ENCODE measurements around the gene TMIGD1.

Gene TMIGD1

DNA sequence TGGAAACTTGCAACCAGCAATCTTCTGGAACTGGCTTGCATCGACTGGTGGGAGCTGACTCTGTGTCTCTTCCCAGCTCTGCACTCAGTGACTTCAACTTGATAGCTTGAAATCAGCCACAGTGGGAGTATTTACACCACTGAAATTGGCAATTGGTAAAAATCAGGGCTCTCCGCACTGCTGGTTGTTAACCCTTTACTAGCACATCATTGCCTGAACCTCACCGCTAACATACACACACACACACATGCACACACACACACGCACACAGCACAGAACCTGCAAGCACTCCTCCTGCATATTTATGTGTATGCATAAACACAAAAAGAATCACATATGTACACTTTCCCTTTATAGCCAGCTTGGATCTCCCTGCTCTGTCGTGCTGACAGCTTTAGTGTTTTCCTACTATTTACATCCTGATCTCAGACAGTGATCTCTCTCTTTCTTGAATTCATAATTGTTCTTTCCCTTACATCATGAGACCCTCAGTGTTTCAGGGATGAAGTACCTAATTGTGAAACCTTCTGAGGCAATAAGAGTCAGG is 7.9 kb upstream of the TMIGD1 start:
- DNase-seq (ENCODE audit: low read depth) = no peak
- no peak overlapping the region for H3K4me3 ChIP-seq (ENCODE audit: low read length)
- TF ChIP-seq, protein P1, sequence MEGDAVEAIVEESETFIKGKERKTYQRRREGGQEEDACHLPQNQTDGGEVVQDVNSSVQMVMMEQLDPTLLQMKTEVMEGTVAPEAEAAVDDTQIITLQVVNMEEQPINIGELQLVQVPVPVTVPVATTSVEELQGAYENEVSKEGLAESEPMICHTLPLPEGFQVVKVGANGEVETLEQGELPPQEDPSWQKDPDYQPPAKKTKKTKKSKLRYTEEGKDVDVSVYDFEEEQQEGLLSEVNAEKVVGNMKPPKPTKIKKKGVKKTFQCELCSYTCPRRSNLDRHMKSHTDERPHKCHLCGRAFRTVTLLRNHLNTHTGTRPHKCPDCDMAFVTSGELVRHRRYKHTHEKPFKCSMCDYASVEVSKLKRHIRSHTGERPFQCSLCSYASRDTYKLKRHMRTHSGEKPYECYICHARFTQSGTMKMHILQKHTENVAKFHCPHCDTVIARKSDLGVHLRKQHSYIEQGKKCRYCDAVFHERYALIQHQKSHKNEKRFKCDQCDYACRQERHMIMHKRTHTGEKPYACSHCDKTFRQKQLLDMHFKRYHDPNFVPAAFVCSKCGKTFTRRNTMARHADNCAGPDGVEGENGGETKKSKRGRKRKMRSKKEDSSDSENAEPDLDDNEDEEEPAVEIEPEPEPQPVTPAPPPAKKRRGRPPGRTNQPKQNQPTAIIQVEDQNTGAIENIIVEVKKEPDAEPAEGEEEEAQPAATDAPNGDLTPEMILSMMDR (conservative IDR thresholded peaks at IDR 0.05; ENCODE audit: low read depth, low read length) = no peak

DNA sequence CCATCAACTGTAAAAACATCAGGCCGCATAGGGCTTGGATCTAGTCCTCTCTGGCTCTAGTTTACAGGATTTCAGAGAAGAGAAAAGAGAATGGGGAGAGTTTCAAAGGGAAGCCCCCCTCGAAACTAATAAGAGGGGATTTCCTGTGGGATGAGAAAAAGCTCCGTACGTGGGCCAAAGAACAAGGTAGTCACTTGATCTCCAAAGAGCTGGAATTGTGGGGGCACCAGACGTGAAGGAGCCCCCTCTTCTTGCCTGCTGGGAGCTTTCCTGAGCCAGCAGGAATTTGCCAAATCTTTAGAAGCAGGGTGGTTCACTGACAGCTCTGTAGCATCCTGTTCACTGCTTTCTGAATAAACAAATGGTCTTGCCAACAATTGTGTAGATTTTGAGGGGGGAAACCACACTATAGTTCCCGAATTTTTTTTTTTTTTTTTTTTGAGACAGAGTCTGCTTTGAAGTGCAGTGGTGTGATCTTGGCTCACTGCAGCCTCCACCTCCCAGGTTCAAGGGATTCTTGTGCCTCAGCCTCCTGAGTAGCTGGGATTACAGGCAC is 7.0 kb upstream of the TMIGD1 start:
- no peak for DNase-seq (ENCODE audit: low read depth)
- no peak overlapping the region for H3K4me3 ChIP-seq (ENCODE audit: low read length)

DNA sequence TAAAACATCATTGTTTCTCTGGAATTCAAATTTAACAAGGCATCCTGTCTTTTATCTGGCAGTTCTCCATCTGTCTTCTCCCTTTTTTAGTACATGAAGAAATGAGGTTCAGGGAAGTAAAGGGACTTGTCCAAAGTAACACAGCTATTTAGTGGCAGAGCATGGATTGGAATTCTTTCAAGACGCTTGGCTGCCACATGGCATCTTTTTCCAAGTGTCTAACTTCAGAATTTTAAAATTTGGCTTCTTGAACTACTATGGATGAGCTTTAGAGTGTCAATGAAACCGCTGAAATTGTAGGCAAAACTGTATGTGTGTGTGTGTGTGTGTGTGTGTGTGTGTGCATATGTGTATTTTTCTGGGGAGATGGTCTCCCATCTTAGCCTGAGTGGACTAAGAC is 5.2 kb upstream of the TMIGD1 start:
- TF ChIP-seq, protein P1 (conservative IDR thresholded peaks at IDR 0.05; ENCODE audit: low read depth, low read length) = no peak

More for the DNA sequence above, 7.0 kb upstream of the TMIGD1 start:
- TF ChIP-seq, protein P1 (conservative IDR thresholded peaks at IDR 0.05; ENCODE audit: low read depth, low read length) = no peak

DNA sequence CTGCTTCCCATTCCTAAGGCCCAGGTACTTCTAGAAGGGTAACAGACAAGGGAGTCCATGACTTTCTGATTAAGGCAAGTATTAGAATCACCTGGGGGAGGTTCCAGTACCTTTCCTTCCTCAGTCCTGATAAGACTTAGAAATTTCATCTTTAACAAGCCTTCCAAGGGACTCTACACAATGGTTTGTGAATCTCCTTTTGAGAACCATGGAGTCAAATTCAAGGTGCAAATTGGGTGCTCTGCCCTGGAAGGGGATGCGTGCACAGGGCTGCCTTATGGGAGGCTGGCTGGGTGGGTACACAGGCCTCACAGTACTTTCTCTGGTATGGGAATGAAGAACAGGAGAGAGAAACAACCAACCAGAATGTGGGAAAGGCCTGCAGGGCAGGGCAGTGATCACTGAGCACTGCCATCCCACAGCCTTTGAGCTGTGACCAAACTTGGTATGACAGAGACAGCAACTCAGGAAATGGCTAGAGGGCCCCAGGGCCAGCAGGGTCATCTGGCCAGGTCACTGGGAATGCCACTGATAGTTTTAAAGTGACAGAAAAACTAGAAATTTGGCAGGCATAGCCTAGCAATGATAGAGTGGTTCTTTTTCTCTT is 3.6 kb upstream of the TMIGD1 start:
- no peak overlapping the region for H3K4me3 ChIP-seq (ENCODE audit: low read length)
- TF ChIP-seq, protein P1 (conservative IDR thresholded peaks at IDR 0.05; ENCODE audit: low read depth, low read length) = no peak
- no peak for DNase-seq (ENCODE audit: low read depth)

More for the DNA sequence above, 5.2 kb upstream of the TMIGD1 start:
- no peak for DNase-seq (ENCODE audit: low read depth)
- H3K4me3 ChIP-seq (ENCODE audit: low read length) = no peak overlapping the region

DNA sequence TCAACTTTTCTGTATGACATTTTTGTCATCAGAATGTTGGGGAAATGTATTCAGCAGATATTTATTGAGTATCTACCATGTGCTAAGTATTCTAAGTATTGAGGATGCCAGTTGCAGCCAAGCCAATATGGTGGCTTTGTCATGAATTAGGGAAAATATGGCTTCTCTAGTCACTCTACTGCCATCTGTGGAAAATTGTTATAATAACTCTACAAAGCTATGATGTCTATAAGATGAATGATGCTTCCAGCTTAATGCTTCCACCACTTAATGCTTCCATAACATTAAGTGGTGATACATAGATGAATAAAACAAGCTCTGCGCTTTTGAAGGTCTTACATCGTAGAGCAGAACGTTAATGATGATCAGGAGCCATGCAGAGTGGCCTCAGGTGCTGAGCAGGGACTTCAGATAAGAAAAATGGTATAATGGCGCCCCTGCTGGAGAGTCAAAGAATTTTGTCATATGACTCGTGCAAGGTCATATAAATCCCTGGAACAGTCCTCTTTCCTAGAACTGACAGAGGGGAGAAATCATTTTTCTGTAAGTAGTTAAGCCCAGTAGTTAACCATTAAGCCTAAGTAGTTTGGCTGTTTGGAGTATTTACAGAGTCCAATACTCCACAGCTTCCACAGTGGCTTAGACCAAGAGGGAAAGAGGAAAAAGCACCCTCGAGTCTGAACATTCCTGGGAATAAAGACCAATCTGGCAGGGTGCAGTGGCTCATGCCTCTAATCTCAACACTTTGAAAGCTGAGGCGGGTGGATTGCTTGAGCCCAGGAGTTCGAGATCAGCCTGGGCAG is 2.7 kb upstream of the TMIGD1 start:
- DNase-seq (ENCODE audit: low read depth) = no peak
- TF ChIP-seq, protein P1 (conservative IDR thresholded peaks at IDR 0.05; ENCODE audit: low read depth, low read length) = peak; percentile 57
- H3K4me3 ChIP-seq (ENCODE audit: low read length) = no peak overlapping the region

DNA sequence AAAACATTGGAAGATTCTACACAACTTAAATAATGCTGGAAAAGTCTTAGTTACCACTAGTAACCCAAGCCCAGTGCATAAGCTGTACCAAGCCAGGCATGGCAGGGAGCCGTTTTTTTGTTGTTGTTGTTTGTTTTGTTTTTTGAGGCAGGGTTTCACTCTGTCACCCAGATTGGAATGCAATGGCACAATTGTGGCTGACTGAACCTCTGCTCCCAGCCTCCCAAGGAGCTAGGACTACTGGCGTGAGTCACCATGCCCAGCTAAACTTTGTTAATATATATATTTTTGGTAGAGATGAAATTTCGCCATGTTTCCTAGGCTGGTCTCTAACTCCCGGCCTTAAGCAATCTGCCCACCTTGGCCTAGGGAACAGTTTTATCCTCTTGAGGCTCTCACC is 564 bp upstream of the TMIGD1 start:
- H3K4me3 ChIP-seq (ENCODE audit: low read length) = no peak overlapping the region
- TF ChIP-seq, protein P1 (conservative IDR thresholded peaks at IDR 0.05; ENCODE audit: low read depth, low read length) = no peak
- no peak for DNase-seq (ENCODE audit: low read depth)

All from retinal pigment epithelial cell (primary cell).